ENCODE measurements around the gene SGK1.
"Not testable (repeated sequence)": the region's sequence is repeated elsewhere in the genome, so short reads cannot be mapped to it uniquely, and the experiment has no call there.

The SGK1 gene

GRCh38 chr6:134211297-134211696, 106.6 kb downstream of the SGK1 start:
- Histone ChIP-seq H3K27me3 (ENCODE audit: control insufficient read depth in 1 of 2, insufficient read depth in 2 of 2, low read length in 2 of 2) (no peaks in the 10 kb centered on the region), H3K4me1 (ENCODE audit: control insufficient read depth in 1 of 2, insufficient read depth in 2 of 2, low read length in 2 of 2) (no peaks in the 10 kb centered on the region), H3K27ac (ENCODE audit: low read depth, low read length) (no peak overlapping the region), H3K4me3 (ENCODE audit: low read depth in 1 of 2, low read length in 2 of 2) (no peak overlapping the region), H3K36me3 (ENCODE audit: control insufficient read depth in 1 of 2, insufficient read depth in 2 of 2, low read length in 2 of 2) (no peaks in the 10 kb centered on the region), H3K9ac (ENCODE audit: low read depth in 1 of 2, low read length in 2 of 2) (no peak overlapping the region), H3K9me3 (ENCODE audit: control insufficient read depth in 1 of 2, low read length in 2 of 2) (no peaks in the 10 kb centered on the region)

GRCh38 chr6:134207421-134207820, 110.5 kb downstream of the SGK1 start:
- Histone ChIP-seq H3K27me3 (ENCODE audit: control insufficient read depth in 1 of 2, insufficient read depth in 2 of 2, low read length in 2 of 2) (no peaks in the 10 kb centered on the region), H3K27ac (ENCODE audit: low read depth, low read length) (no peak overlapping the region), H3K4me3 (ENCODE audit: low read depth in 1 of 2, low read length in 2 of 2) (no peak overlapping the region), H3K36me3 (ENCODE audit: control insufficient read depth in 1 of 2, insufficient read depth in 2 of 2, low read length in 2 of 2) (no peaks in the 10 kb centered on the region), H3K4me1 (ENCODE audit: control insufficient read depth in 1 of 2, insufficient read depth in 2 of 2, low read length in 2 of 2) (no peaks in the 10 kb centered on the region), H3K9me3 (ENCODE audit: control insufficient read depth in 1 of 2, low read length in 2 of 2) (no peaks in the 10 kb centered on the region), H3K9ac (ENCODE audit: low read depth in 1 of 2, low read length in 2 of 2) (no peak overlapping the region)

- Histone ChIP-seq H3K27ac (ENCODE audit: low read depth, low read length) (no peak overlapping the region), H3K36me3 (ENCODE audit: control insufficient read depth in 1 of 2, insufficient read depth in 2 of 2, low read length in 2 of 2) (no peaks in the 10 kb centered on the region), H3K4me1 (ENCODE audit: control insufficient read depth in 1 of 2, insufficient read depth in 2 of 2, low read length in 2 of 2) (no peaks in the 10 kb centered on the region), H3K9me3 (ENCODE audit: control insufficient read depth in 1 of 2, low read length in 2 of 2) (no peaks in the 10 kb centered on the region), H3K4me3 (ENCODE audit: low read depth in 1 of 2, low read length in 2 of 2) (no peak overlapping the region), H3K9ac (ENCODE audit: low read depth in 1 of 2, low read length in 2 of 2) (no peak overlapping the region), H3K27me3 (ENCODE audit: control insufficient read depth in 1 of 2, insufficient read depth in 2 of 2, low read length in 2 of 2) (no peaks in the 10 kb centered on the region)
Measured at GRCh38 chr6:134205366-134205765, 112.5 kb downstream of the SGK1 start.

GRCh38 chr6:134204759-134205158, 113.2 kb downstream of the SGK1 start:
- not testable (repeated sequence) for H3K9me3 ChIP-seq (ENCODE audit: control insufficient read depth in 1 of 2, low read length in 2 of 2); H3K4me3 ChIP-seq (ENCODE audit: low read depth in 1 of 2, low read length in 2 of 2); H3K27me3 ChIP-seq (ENCODE audit: control insufficient read depth in 1 of 2, insufficient read depth in 2 of 2, low read length in 2 of 2); H3K9ac ChIP-seq (ENCODE audit: low read depth in 1 of 2, low read length in 2 of 2); H3K27ac ChIP-seq (ENCODE audit: low read depth, low read length); H3K4me1 ChIP-seq (ENCODE audit: control insufficient read depth in 1 of 2, insufficient read depth in 2 of 2, low read length in 2 of 2); H3K36me3 ChIP-seq (ENCODE audit: control insufficient read depth in 1 of 2, insufficient read depth in 2 of 2, low read length in 2 of 2)

GRCh38 chr6:134204031-134204430, 113.9 kb downstream of the SGK1 start:
- Histone ChIP-seq H3K4me1 (ENCODE audit: control insufficient read depth in 1 of 2, insufficient read depth in 2 of 2, low read length in 2 of 2) (no peaks in the 10 kb centered on the region), H3K4me3 (ENCODE audit: low read depth in 1 of 2, low read length in 2 of 2) (no peak overlapping the region), H3K27ac (ENCODE audit: low read depth, low read length) (no peak overlapping the region), H3K9me3 (ENCODE audit: control insufficient read depth in 1 of 2, low read length in 2 of 2) (no peaks in the 10 kb centered on the region), H3K9ac (ENCODE audit: low read depth in 1 of 2, low read length in 2 of 2) (no peak overlapping the region), H3K27me3 (ENCODE audit: control insufficient read depth in 1 of 2, insufficient read depth in 2 of 2, low read length in 2 of 2) (no peaks in the 10 kb centered on the region), H3K36me3 (ENCODE audit: control insufficient read depth in 1 of 2, insufficient read depth in 2 of 2, low read length in 2 of 2) (no peaks in the 10 kb centered on the region)

- H3K4me1 ChIP-seq (ENCODE audit: control insufficient read depth in 1 of 2, insufficient read depth in 2 of 2, low read length in 2 of 2), result no peaks in the 10 kb centered on the region
- no peaks in the 10 kb centered on the region for H3K27me3 ChIP-seq (ENCODE audit: control insufficient read depth in 1 of 2, insufficient read depth in 2 of 2, low read length in 2 of 2)
- H3K4me3 ChIP-seq (ENCODE audit: low read depth in 1 of 2, low read length in 2 of 2), result no peak overlapping the region
- H3K27ac ChIP-seq (ENCODE audit: low read depth, low read length), result no peak overlapping the region
- no peaks in the 10 kb centered on the region for H3K9me3 ChIP-seq (ENCODE audit: control insufficient read depth in 1 of 2, low read length in 2 of 2)
- no peak overlapping the region for H3K9ac ChIP-seq (ENCODE audit: low read depth in 1 of 2, low read length in 2 of 2)
- no peaks in the 10 kb centered on the region for H3K36me3 ChIP-seq (ENCODE audit: control insufficient read depth in 1 of 2, insufficient read depth in 2 of 2, low read length in 2 of 2)
Measured at GRCh38 chr6:134201716-134202115, 116.2 kb downstream of the SGK1 start.

- Histone ChIP-seq H3K27me3 (ENCODE audit: control insufficient read depth in 1 of 2, insufficient read depth in 2 of 2, low read length in 2 of 2) (no peaks in the 10 kb centered on the region), H3K36me3 (ENCODE audit: control insufficient read depth in 1 of 2, insufficient read depth in 2 of 2, low read length in 2 of 2) (no peaks in the 10 kb centered on the region), H3K27ac (ENCODE audit: low read depth, low read length) (no peak overlapping the region), H3K9me3 (ENCODE audit: control insufficient read depth in 1 of 2, low read length in 2 of 2) (no peaks in the 10 kb centered on the region), H3K9ac (ENCODE audit: low read depth in 1 of 2, low read length in 2 of 2) (no peak overlapping the region), H3K4me3 (ENCODE audit: low read depth in 1 of 2, low read length in 2 of 2) (no peak overlapping the region), H3K4me1 (ENCODE audit: control insufficient read depth in 1 of 2, insufficient read depth in 2 of 2, low read length in 2 of 2) (no peaks in the 10 kb centered on the region)
Measured at GRCh38 chr6:134199848-134200606, 117.9 kb downstream of the SGK1 start.

GRCh38 chr6:134198093-134198492, 119.8 kb downstream of the SGK1 start:
- H3K9ac ChIP-seq (ENCODE audit: low read depth in 1 of 2, low read length in 2 of 2), result no peak overlapping the region
- H3K9me3 ChIP-seq (ENCODE audit: control insufficient read depth in 1 of 2, low read length in 2 of 2), result no peaks in the 10 kb centered on the region
- H3K27ac ChIP-seq (ENCODE audit: low read depth, low read length), result no peak overlapping the region
- no peak overlapping the region for H3K4me3 ChIP-seq (ENCODE audit: low read depth in 1 of 2, low read length in 2 of 2)
- no peaks in the 10 kb centered on the region for H3K27me3 ChIP-seq (ENCODE audit: control insufficient read depth in 1 of 2, insufficient read depth in 2 of 2, low read length in 2 of 2)
- H3K4me1 ChIP-seq (ENCODE audit: control insufficient read depth in 1 of 2, insufficient read depth in 2 of 2, low read length in 2 of 2), result no peaks in the 10 kb centered on the region
- no peaks in the 10 kb centered on the region for H3K36me3 ChIP-seq (ENCODE audit: control insufficient read depth in 1 of 2, insufficient read depth in 2 of 2, low read length in 2 of 2)

- not testable (repeated sequence) for H3K9me3 ChIP-seq (ENCODE audit: control insufficient read depth in 1 of 2, low read length in 2 of 2); H3K27ac ChIP-seq (ENCODE audit: low read depth, low read length); H3K27me3 ChIP-seq (ENCODE audit: control insufficient read depth in 1 of 2, insufficient read depth in 2 of 2, low read length in 2 of 2); H3K4me1 ChIP-seq (ENCODE audit: control insufficient read depth in 1 of 2, insufficient read depth in 2 of 2, low read length in 2 of 2); H3K4me3 ChIP-seq (ENCODE audit: low read depth in 1 of 2, low read length in 2 of 2); H3K36me3 ChIP-seq (ENCODE audit: control insufficient read depth in 1 of 2, insufficient read depth in 2 of 2, low read length in 2 of 2); H3K9ac ChIP-seq (ENCODE audit: low read depth in 1 of 2, low read length in 2 of 2)
Measured at GRCh38 chr6:134197685-134198084, 120.2 kb downstream of the SGK1 start.

- no peak overlapping the region for H3K4me3 ChIP-seq (ENCODE audit: low read depth in 1 of 2, low read length in 2 of 2)
- H3K9me3 ChIP-seq (ENCODE audit: control insufficient read depth in 1 of 2, low read length in 2 of 2), result no peaks in the 10 kb centered on the region
- no peak overlapping the region for H3K9ac ChIP-seq (ENCODE audit: low read depth in 1 of 2, low read length in 2 of 2)
- no peak overlapping the region for H3K27ac ChIP-seq (ENCODE audit: low read depth, low read length)
- no peaks in the 10 kb centered on the region for H3K36me3 ChIP-seq (ENCODE audit: control insufficient read depth in 1 of 2, insufficient read depth in 2 of 2, low read length in 2 of 2)
- H3K27me3 ChIP-seq (ENCODE audit: control insufficient read depth in 1 of 2, insufficient read depth in 2 of 2, low read length in 2 of 2), result no peaks in the 10 kb centered on the region
- H3K4me1 ChIP-seq (ENCODE audit: control insufficient read depth in 1 of 2, insufficient read depth in 2 of 2, low read length in 2 of 2), result no peaks in the 10 kb centered on the region
Measured at GRCh38 chr6:134196568-134197193, 121.2 kb downstream of the SGK1 start.
